Mucosa of descending colon (tissue), 3 donors: ENCODE results near the gene ERC2. TPM values are rescaled to one million over a fixed set of nuclear protein-coding genes. Genes with fewer than 3 reads are reported as not detected.

ENCODE experiments used
- ATAC-seq: fragments of 200-7000 bp; cut with Tn5 transposase; one replicate; pipeline ENCODE4 v1.9.1; 2020; ENCODE audit warnings: mild to moderate bottlenecking, moderate library complexity
- DNase-seq, 3 donors: peaks; one replicate each; pipeline ENCODE4 v3.0.0-alpha.2; 2020
- H3K36me3 ChIP-seq: fragments of 200-600 bp; one replicate; pipeline ENCODE4 v1.8.0; 2021; ENCODE audit warnings: low read depth, mild to moderate bottlenecking
- H3K4me1 ChIP-seq: fragments of 200-600 bp; one replicate; pipeline ENCODE4 v1.8.0; 2021; ENCODE audit warnings: low read depth, mild to moderate bottlenecking
- H3K4me3 ChIP-seq: fragments of 200-600 bp; one replicate; pipeline ENCODE4 v1.8.0; 2021; ENCODE audit warnings: mild to moderate bottlenecking
- H3K9me3 ChIP-seq: fragments of 200-600 bp; one replicate; pipeline ENCODE4 v1.8.0; 2021; ENCODE audit warnings: mild to moderate bottlenecking
- CTCF ChIP-seq: fragments of 200-600 bp; IDR thresholded peaks from one replicate; pipeline ENCODE4 v1.8.0; 2022; ENCODE audit warnings: antibody characterized with exemption, mild to moderate bottlenecking
- intact Hi-C, 2 donors: fragments of 100-400 bp; cut with DNase I in 1 of 2; cut with micrococcal nuclease in 1 of 2; formaldehyde crosslinking; loops; one replicate each; pipeline versions ENCODE4 v1.11.0 to v1.11.1; 2022; cut with DNase I, micrococcal nuclease
- total RNA-seq, 3 donors: library from RNA; stranded (reverse); fragmentation: NEBNext Ultra II Directional in 2 of 3; extraction: Animal tissue kit (Norgen Biotek cat#: 25700) in 2 of 3; gene quantifications; one replicate each; pipeline versions ENCODE4 v1.2.1 to v1.2.4, GENCODE V29; 2021 to 2023
- donor health status: DM: no; HTN: no; CAD: no; lungs with moderate emphysema.
- donor health status: DM: no; HTN: no; CAD: no.
- donor health status: DM: no; HTN: yes; CAD: no.

ERC2 gene
- total RNA-seq, 3 donors from 2014 or later: 0.06 to 1.8 (median 0.43) TPM

GRCh38 chr3:55498520-55498919 lies 969.7 kb downstream of the ERC2 start:
- intact Hi-C loops: no loop called here
- DNase-seq: no peak
- Histone ChIP-seq H3K9me3 (no peaks in the 10 kb centered on the region), H3K36me3 (no peaks in the 10 kb centered on the region), H3K4me3 (no peak overlapping the region), H3K4me1 (no peaks in the 10 kb centered on the region)
- no peak for ATAC-seq
- TF ChIP-seq CTCF: no peak

GRCh38 chr3:55497250-55497649 lies 971.0 kb downstream of the ERC2 start:
- H3K9me3 ChIP-seq: no peaks in the 10 kb centered on the region
- H3K36me3 ChIP-seq: no peaks in the 10 kb centered on the region
- H3K4me3 ChIP-seq: no peak overlapping the region
- H3K4me1 ChIP-seq: no peaks in the 10 kb centered on the region
- DNase-seq: no peak
- no peak for TF ChIP-seq CTCF
- intact Hi-C loops: no loop called here
- peak; percentile 18 for ATAC-seq

- Histone ChIP-seq H3K36me3 (no peaks in the 10 kb centered on the region), H3K4me3 (no peak overlapping the region), H3K9me3 (no peaks in the 10 kb centered on the region), H3K4me1 (peaks cover 14% of the 10 kb centered on the region)
- ATAC-seq (no peak), DNase-seq (no peak)
- intact Hi-C loops: no loop called here
- TF ChIP-seq CTCF: no peak
Measured at GRCh38 chr3:55494976-55495375, 973.3 kb downstream of the ERC2 start.

GRCh38 chr3:55492976-55493375 lies 975.3 kb downstream of the ERC2 start:
- Histone ChIP-seq H3K9me3 (no peaks in the 10 kb centered on the region), H3K4me1 (peaks cover 28% of the 10 kb centered on the region), H3K4me3 (no peak overlapping the region), H3K36me3 (no peaks in the 10 kb centered on the region)
- DNase-seq (no peak), ATAC-seq (no peak)
- no peak for TF ChIP-seq CTCF
- intact Hi-C loops: no loop called here

GRCh38 chr3:55491296-55491816 lies 976.9 kb downstream of the ERC2 start:
- no peaks in the 10 kb centered on the region for H3K36me3 ChIP-seq
- H3K4me3 ChIP-seq: no peak overlapping the region
- H3K4me1 ChIP-seq: peaks cover 39% of the 10 kb centered on the region
- DNase-seq: peak in 1 of 3 donors; percentile 39
- no peak for TF ChIP-seq CTCF
- intact Hi-C loops: no loop called here
- no peaks in the 10 kb centered on the region for H3K9me3 ChIP-seq
- peak; percentile 77 for ATAC-seq
